GM19099 (cell line): ENCODE data around the gene KLHL7.

ENCODE experiments used
- POLR2A ChIP-seq: IDR thresholded peaks from 3 replicates; pipeline ENCODE4 v1.6.1; 2011; ENCODE audit warnings: low read depth; ENCODE audit not compliant: insufficient read length; ENCODE audit errors: extremely low read depth

The KLHL7 gene

DNA sequence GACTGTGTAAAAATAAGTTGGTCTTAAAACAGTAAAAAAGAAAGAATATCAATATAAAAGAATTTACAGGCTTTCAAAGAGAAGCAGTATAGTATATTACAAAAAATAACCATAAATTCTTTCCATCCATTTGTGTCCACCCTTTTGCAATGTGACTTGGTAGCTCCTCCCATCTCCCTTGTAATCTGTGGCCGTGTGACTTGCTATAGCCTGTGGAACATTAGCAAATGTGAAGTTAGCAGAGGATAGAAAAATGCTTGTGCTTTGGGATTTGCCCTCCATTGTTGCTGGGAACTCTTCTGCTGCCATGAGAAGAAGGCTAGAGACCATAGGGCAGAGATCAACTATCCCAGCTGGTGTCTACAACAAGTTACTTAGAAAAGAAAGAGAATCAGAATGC, 30.2 kb downstream of the KLHL7 start:
- no peak for TF ChIP-seq POLR2A

DNA sequence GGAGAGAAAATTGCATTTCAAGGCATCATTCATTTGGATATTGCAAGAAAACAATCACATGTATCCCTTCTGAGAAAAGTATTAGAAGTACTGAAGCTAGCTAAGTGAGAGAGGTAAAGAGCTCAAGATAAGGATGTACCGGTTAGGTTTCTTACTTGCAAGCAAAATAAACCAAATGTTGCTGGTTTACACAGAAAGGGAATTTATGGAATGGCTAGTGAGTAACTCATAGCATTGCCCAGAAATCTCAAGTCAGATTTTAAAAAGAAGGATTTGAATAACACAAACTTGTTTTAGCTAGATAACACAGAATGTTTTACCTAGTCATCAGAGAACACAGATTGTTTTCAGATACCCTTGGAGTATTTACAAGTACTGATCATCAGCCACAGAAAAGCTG, 30.6 kb downstream of the KLHL7 start:
- TF ChIP-seq POLR2A: no peak

- TF ChIP-seq POLR2A: no peak
Observed at GRCh38 chr7:23157679-23158078, 52.1 kb downstream of the KLHL7 start.

DNA sequence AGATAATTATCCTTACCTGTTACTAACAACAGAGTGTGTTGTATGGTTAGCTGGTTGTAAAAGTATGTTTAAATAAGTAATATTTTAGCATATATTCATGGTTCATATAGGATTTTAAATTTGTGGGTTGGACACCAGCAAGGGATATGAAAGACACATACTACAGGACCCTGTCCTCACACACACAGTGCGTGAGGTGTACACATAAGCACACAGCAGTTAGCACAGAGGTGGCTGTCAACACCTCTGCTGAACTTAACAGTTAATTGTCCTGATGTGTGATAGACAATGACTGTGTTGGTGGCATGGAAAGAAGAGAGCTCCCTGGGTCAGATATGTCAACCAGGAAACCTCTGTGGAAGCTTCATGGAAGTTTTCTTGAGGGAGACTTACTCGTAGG, 53.0 kb downstream of the KLHL7 start:
- TF ChIP-seq POLR2A: no peak

GRCh38 chr7:23161482-23161881, 55.9 kb downstream of the KLHL7 start:
- no peak for TF ChIP-seq POLR2A

- TF ChIP-seq POLR2A: no peak
Observed at GRCh38 chr7:23164846-23165245, 59.3 kb downstream of the KLHL7 start.

GRCh38 chr7:23165316-23165715, 59.7 kb downstream of the KLHL7 start:
- TF ChIP-seq POLR2A: no peak

DNA sequence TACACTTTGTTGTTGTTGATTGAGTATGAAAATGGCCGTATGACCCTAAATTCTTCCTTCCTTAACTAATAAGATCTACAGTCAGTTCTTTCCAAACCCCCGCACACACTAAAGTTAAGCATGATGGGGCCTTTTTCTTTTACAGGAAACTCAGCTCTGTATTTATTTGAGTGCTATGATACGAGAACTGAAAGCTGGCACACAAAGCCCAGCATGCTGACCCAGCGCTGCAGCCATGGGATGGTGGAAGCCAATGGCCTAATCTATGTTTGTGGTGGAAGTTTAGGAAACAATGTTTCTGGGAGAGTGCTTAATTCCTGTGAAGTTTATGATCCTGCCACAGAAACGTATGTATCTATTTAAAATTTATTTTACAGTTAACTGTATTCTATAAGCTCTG, 62.1 kb downstream of the KLHL7 start:
- no peak for TF ChIP-seq POLR2A

DNA sequence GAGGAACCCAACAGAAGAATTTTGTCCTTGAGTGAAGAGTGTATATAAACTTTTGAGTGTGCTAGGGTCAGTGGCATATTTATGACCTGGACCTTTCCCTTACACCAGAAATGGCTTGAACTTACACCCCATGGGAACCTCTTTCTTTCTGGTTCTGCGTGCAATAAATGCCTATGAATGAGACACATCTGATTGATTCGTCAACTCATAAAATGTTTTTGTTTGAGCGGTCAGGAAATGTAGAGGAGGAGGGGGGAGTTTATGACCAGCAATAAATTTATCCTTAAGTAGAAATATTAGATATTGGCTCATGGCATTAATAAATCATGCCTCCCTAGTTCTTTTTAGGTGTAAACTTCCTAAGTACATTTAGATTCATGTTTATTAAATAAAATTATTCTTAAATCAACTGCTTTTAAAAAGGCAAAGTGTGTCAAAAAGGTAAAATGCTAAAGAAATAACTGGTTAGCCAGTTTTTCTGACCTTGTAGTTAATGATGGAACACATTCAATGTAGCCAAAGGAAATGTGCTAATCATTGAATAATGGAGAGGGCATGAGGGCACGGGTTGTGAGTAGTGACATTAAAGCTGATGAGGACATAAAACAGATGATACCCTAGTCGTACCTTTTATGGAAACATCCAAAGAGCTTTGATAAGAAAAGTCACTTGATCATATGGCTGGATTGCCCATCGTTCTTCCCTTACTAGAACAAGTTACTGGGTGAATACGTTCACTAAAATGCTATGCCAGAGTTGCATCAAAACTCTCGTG, 62.7 kb downstream of the KLHL7 start:
- TF ChIP-seq POLR2A: no peak

- no peak for TF ChIP-seq POLR2A
Observed at GRCh38 chr7:23175938-23176337, 70.4 kb downstream of the KLHL7 start.

GRCh38 chr7:23181684-23182553, 76.3 kb downstream of the KLHL7 start, which contains the start of gene NUP42:
TSS of gene NUP42 (plus strand) at chr7:23182048. CDS start at chr7:23182086, 38 bp downstream.
- peak; percentile 81 for TF ChIP-seq POLR2A

DNA sequence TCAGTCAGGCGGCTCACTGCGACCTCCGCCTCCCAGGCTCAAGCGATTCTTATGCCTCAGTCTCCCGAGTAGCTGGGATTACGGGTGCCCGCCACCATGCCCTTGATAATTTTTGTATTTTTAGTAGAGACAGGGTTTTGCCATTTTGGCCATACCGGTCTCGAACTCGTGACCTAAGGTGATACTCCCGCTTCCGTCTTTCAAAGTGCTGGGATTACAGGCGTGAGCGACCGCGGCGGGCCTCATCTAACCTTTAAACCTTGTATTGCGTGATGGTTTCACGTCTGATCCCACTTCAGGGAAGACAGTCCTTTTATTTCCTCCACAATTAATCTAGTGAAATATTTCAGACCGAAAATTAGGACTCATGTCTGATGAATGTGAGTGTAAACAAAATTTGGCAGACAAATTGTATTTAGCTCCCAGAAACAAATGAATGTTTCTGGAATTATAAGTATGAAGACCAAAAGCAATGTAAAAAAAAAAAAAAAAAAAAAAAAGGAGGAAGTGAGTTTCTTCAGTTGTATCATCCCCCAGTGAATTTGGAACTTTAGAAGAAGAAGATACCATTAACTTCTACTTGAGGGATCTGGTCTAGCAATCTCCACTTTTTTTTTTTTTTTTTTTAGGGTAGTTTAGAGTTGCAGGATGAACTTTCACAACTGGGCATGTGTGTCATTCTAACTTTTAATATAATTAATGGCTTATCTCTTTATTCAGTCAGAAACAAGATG, 77.9 kb downstream of the KLHL7 start:
- TF ChIP-seq POLR2A: no peak

- TF ChIP-seq POLR2A: no peak
Observed at GRCh38 chr7:23184291-23184690, 78.7 kb downstream of the KLHL7 start.

DNA sequence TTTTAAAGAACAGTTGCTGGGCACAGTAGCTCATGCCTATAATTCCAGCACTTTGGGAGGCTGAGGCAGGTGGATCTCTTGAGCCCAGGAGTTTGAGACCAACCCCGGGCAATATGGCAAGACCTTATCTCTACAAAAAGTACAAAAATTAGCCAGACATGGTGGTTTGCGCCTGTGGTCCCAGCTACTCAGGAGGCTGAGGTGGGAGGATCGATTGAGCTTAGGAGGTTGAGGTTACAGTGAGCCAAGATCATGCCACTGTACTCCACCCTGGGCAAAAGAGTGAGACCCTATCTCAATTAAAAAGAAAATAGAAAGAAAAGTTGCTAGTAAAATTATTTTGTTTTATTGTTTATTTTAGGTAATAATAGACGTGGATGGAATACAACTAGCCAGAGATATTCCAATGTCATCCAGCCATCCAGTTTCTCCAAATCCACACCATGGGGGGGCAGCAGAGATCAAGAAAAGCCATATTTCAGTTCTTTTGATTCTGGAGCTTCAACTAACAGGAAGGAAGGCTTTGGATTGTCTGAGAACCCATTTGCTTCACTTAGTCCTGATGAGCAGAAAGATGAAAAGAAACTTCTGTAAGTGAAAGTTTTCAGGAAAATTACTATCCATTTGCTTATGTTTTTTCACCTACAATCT, 79.2 kb downstream of the KLHL7 start:
- no peak for TF ChIP-seq POLR2A

DNA sequence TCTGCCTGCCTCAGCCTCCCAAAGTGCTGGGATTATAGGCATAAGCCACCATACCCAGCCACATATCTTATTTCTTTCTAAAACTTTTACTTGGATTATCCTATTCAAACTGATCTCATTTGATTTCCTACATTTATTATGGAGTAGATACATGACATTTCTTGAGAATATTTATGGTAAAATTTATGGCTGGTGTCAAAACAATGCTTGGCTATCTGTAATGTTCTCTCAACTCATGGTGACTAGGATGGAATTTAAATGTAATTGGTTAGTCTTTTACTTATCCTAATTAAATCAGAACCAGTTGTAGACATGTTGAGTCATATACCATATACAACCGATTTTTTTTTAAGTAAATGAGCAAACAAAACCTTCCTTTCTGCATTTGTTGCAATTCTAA, 80.4 kb downstream of the KLHL7 start:
- no peak for TF ChIP-seq POLR2A
